DMS79 treated with DMSO at 0.1 percent for 48 hours (cell line): ENCODE measurements around the gene TMEM191B.
"Not testable (repeated sequence)": the region's sequence is repeated elsewhere in the genome, so short reads cannot be mapped to it uniquely, and the experiment has no call there.

Experiments used
- DNase-seq: peaks from one replicate; lab custom pipeline; 2025; lab: John Stamatoyannopoulos, UW

Gene TMEM191B

DNA sequence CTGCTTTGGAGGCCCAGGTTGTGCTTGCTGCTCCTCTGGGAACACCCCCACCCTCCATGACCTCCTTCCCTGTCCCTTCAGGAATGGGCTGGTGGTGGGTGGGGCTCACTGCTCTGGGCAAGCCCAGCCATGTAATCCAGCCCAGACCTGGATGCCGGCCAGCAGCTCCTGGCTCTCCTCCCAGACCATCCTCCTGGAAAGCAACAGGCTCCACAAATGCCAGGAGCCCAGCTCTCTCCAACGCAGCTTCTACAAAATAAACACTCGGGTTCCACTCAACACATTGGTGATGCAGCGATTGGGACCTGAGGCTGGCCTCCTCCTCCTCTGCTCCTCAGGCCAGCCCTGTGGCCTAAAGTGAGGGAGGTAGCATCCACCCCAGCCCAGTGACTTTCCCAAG is 30.9 kb downstream of the TMEM191B start:
- DNase-seq: not testable (repeated sequence)

DNA sequence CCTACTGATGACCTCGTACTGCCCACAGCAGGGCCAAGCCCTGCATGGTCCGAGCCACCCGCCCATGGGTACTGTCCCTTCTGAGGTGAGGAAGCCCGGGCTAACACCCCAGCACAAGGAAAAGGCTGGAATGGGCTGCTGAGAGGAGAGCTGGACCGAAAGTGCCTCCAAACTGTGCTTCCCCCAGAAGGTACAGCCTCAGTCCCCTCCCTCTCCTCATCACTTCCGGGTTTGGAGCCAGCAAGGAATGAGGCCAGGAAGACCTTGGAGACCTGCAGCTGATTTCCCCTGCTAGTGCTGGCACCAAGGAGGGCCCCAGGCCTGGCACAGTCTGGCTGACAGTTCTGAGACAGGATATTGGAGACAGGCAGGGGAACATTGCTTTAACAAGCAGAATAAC is 31.3 kb downstream of the TMEM191B start:
- not testable (repeated sequence) for DNase-seq

DNA sequence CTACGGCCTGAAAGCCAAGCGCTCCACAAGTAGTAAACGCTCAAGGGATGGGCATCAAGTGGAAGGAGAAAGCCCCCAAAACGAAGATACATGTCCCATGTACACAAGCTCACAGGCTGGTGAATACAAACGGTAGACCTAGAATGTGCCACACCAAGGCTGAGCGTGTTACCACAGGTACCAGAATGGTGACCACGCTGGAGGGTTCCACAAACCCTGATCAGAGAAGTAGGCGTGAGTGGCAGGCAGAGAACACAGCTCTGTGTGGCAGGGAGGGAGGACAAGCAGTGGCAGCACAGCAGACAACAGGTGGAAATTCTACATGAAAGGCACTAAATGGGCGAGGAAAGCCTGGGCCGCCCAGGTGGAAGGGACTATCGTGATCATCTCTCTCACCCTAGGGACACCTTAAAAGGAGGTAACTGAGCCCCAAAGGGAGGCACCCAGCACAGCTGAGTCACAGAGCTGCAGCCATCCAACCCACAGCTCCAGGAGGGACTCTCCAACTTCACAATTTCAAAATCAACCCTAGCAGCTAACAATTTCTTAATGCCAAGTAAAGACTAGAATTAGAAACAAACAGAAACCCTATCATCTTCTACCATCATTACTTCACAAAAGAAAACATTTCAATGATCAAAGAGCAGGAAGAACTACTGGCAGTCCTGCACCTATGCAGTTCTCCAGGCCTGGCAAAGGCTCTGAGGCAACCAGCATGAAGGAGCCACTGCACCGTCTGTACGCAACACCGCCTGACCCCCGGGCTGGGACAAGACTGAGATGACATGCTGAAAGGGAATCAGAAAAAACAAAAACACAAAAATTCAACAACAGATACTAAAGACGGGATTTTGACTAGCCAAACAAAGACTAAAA is 32.7 kb downstream of the TMEM191B start:
- not testable (repeated sequence) for DNase-seq

DNA sequence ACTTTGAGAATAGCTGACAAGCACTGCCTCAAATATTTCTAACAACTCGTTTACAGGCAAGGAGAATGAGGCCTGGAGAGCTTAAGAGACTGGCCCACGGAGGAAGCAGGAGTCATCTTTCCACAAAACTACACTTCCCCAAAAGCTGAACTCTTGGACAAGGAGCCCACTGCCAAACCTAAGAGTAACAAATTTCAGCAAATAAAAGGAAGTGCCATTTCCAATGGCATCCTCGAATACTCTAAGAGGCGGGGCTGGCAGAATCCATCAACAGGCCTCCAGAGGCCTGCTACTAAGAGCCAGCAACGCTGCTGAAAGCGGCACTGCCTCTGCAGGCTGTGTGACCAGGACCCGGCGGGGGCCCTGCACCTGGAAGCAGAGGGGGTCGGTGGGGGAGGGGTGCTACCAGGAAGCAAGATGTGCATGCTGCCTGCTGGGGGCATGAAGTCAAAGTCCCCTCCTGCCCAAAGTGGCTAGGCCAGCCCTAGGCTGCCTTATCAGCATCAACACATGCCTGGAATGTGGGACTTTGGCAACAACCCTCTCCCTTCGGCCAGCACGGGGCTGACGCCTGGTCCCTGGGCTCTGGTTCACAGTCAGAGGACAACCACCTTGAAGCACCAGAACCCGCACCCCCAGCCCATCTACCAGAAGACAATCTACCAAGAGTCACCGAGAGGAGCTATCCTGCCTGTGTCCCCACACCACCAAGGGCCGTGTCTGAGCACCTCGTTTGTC is 43.1 kb downstream of the TMEM191B start:
- DNase-seq: not testable (repeated sequence)

DNA sequence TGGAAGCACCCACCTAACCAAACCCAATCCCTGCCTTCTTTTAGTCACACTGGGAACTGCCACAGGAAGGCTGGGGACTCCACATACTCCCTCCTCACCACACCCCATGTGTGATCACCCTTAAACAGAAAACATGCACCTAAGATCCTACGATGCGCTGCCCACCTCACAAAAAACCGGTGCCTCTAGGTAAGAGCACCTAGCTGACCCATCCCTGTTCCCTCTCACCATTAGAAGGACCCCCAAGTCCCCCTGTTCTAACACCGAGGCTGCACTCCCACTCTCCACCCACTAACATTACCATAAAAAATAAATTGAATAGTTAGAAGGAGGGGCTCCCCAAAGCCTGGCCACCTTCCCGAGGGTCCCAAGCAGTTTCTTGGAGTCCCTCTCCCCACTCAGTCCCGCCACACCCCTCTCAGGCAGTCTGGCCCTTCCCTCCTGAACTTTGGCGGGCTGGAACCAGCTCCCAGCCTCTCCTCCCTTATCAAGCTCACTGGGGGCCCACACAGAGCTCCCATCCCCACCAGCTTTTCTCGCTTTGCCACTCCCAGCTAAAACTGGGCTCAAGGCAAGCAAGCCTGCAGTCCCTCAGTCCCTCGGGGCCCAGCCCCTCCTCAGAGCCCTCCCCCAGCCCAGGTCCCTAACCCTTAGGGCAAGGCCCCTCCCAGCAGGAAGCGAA is 46.0 kb downstream of the TMEM191B start:
- not testable (repeated sequence) for DNase-seq

DNA sequence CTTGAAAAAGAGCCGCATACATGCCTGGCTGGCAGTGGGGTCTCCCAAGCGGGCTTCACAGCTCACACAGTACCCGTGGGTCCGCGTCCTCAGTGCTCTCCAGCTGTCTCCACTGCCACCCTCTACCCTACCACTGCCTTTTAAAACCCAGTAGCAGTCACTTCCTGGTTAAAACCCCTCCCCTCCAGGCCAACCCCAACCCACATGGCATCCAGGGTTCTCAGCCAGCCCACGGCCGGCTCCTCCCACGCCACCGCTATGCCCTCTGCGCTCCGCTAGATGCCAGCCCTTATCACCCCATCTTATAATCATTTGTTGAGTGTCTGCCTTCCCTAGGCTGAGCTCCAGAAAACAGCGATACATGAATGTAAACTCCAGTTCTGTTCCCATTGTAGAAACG is 47.0 kb downstream of the TMEM191B start:
- not testable (repeated sequence) for DNase-seq

DNA sequence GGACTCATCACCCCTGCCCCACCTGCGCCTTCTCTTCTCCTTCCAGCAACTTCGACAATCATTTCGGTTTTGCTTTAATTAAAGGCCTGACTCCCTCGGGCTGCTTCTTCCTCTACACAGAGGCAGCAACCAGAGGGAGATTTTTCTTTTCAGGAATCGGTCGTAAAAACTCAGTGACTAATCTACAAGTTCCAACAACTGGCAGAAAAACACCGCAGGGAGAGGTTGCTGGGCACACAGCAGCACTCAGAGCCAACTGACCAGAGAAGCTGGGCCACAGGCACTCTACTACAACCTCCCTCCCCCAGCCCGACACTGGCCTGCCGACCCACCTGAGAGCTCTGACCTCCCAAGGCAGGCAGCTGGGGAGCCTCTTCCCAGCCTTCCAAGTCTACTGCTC is 48.1 kb downstream of the TMEM191B start:
- not testable (repeated sequence) for DNase-seq

DNA sequence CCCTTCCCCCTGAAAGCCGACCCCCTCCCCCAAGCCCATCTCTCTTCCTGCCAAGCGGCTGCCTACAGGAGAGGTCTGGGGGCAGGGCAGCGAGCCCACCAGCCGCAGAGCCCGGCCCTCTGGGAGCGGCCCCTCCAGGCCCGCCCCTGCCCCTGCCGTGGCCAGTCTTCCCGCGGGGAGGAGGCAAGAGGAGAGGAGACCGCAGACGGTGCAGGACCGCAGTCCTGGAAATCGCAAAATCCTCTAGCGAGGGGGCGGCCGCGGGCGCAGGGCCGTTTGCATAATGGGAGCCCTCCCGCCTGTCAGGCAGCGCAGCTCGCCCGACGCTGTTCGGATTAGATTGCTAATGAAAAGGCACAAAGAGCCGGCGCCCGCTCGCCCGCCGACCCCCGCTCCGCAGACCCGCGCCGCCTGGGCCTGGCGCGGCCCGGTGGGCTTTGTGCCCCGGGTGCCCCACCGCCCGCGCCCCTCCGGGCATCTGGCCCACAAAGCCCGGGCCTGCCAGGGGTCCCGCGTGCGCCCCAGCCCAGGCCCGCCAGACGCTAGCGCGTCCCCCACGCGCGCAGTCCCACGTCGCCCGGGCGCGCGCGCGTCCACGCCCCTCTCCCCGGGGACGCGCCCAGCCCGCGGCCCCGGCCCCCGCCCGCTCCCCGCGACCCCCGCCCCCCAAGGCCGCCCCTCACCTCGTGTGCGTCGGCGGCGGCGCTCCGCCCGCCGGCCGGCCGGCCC is 49.7 kb downstream of the TMEM191B start:
- DNase-seq: not testable (repeated sequence)

DNA sequence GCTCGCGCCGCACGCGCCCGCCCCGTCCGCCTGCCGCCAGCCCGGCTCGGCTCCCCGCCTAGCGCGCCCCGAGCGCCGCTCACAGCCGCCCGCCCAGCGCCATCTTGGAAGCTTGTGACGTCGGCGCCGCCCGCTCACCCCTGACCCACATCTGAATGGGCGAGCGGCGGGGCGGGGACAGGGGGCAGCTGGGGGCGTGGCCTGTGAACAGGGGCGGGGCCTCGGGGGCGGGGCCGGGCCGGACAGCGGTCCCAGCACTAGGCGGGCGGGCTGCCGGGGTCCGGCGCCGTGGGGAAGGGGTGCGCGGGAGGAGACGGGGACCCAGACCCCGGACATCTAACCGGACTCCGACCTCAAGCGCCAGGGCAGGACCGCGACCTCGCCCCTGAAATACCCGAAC is 50.2 kb downstream of the TMEM191B start:
- not testable (repeated sequence) for DNase-seq
